GM12878 (cell line): ENCODE data around the gene UGT2B10. TPM values are rescaled to one million over a fixed set of nuclear protein-coding genes. Genes with fewer than 3 reads are reported as not detected.
"Not testable (repeated sequence)": the region's sequence is repeated elsewhere in the genome, so short reads cannot be mapped to it uniquely, and the experiment has no call there.

ENCODE experiments used
- ATAC-seq: fragments of 200-7000 bp; cut with Tn5 transposase; 3 replicates; pipeline ENCODE4 v1.9.1; 2020; ENCODE audit warnings: mild to moderate bottlenecking, moderate library complexity
- BruUV-seq: library from RNA; stranded (reverse); fragments of 400-500 nt; replicated peaks from 2 replicates; lab custom pipeline; 2021; lab: Mats Ljungman, UMichigan
- CTCF ChIA-PET: fragments of 300-600 bp; sonication (Branson Sonifier 250); formaldehyde crosslinking; extraction: SDS; loops from one replicate; lab custom pipeline; 2021; ENCODE audit warnings: inconsistent platforms; lab: Yijun Ruan, JAX
- POLR2A ChIA-PET: fragments of 350-600 bp; formaldehyde crosslinking; extraction: SDS; loops from one replicate; lab custom pipeline; 2021; ENCODE audit warnings: inconsistent platforms; lab: Charles Lee
- RAD21 ChIA-PET: fragments of 300-600 bp; sonication (Branson Sonifier 250); formaldehyde crosslinking; loops from one replicate; lab custom pipeline; 2023; ENCODE audit warnings: antibody characterized with exemption; ENCODE audit not compliant: unreplicated experiment; lab: Charles Lee
- SMC1A ChIA-PET: fragments of 300-600 bp; sonication (Branson Sonifier 250); formaldehyde crosslinking; loops from one replicate; lab custom pipeline; 2023; ENCODE audit not compliant: unreplicated experiment, uncharacterized antibody; lab: Charles Lee
- DNase-seq: peaks from one replicate; pipeline ENCODE4 v3.0.0-alpha.2; 2011; ENCODE audit warnings: low read depth, low spot score
- FAIRE-seq: peaks from 3 replicates; lab custom pipeline; 2011; peaks lifted over from hg19 to GRCh38; lab: Jason Lieb, UNC
- H2AFZ ChIP-seq: 2 replicates; pipeline ENCODE4 v1.6.0; 2011; ENCODE audit warnings: low read depth, low read length, control low read depth; ENCODE audit not compliant: control insufficient read depth
- H3K27ac ChIP-seq: 2 replicates; pipeline ENCODE4 v1.5.1; 2011; ENCODE audit warnings: control low read depth; ENCODE audit not compliant: control insufficient read depth, insufficient read depth
- H3K27me3 ChIP-seq, 2 experiments: replicated peaks in 1 of 2; 2 replicates each; pipeline versions ENCODE4 v1.6.0 to v1.6.1; 2011; ENCODE audit warnings: low read length in 1 of 2; ENCODE audit not compliant: control insufficient read depth in 2 of 2, insufficient read depth in 2 of 2
- H3K36me3 ChIP-seq, 2 experiments: 2 replicates each; pipeline ENCODE4 v1.5.1; 2011; ENCODE audit warnings: low read length in 1 of 2; ENCODE audit not compliant: control insufficient read depth in 2 of 2, insufficient read depth in 2 of 2
- H3K4me1 ChIP-seq: 2 replicates; pipeline ENCODE4 v1.6.1; 2011; ENCODE audit warnings: mild to moderate bottlenecking, low read length, moderate library complexity, mixed read lengths; ENCODE audit not compliant: control insufficient read depth, insufficient read depth
- H3K4me2 ChIP-seq: 2 replicates; pipeline ENCODE4 v1.6.0; 2011; ENCODE audit warnings: control low read depth; ENCODE audit not compliant: control insufficient read depth, insufficient read depth
- H3K4me3 ChIP-seq: fragments of 200-600 bp; sonication (generic); 2 replicates; pipeline ENCODE4 v1.5.1; 2016
- H3K79me2 ChIP-seq: 2 replicates; pipeline ENCODE4 v1.6.0; 2011; ENCODE audit warnings: low read length; ENCODE audit not compliant: control insufficient read depth, insufficient read depth
- H3K9ac ChIP-seq: 2 replicates; pipeline ENCODE4 v1.8.0; 2011; ENCODE audit warnings: low read length, control low read depth, mixed read lengths; ENCODE audit not compliant: control insufficient read depth, insufficient read depth
- H3K9me3 ChIP-seq: replicated peaks from 3 replicates; pipeline ENCODE4 v1.5.1; 2011; ENCODE audit warnings: mild to moderate bottlenecking, low read length; ENCODE audit not compliant: control insufficient read depth, insufficient read depth
- H4K20me1 ChIP-seq: 2 replicates; pipeline ENCODE4 v1.6.0; 2011; ENCODE audit not compliant: control insufficient read depth, insufficient read depth
- CBFB ChIP-seq: IDR thresholded peaks from 2 replicates; pipeline ENCODE4 v1.6.1; 2016; ENCODE audit warnings: antibody characterized with exemption, low read depth
- CEBPB ChIP-seq, 2 experiments: fragments of 150-350 bp in 1 of 2; IDR thresholded peaks; 2 replicates each; pipeline ENCODE4 v1.6.1; 2012 to 2014; ENCODE audit warnings: low read depth in 2 of 2, low read length in 2 of 2, borderline replicate concordance in 1 of 2, inconsistent platforms in 1 of 2
- MYC ChIP-seq: IDR thresholded peaks from 2 replicates; pipeline ENCODE4 v1.6.1; 2011; ENCODE audit warnings: mild to moderate bottlenecking, low read length, moderate library complexity, inconsistent platforms; ENCODE audit not compliant: insufficient read depth, insufficient replicate concordance, insufficient read length, severe bottlenecking
- NFIC ChIP-seq: IDR thresholded peaks from 2 replicates; pipeline ENCODE4 v1.6.1; 2012; ENCODE audit warnings: low read depth, mild to moderate bottlenecking, inconsistent platforms, low read length, moderate library complexity
- POLR2AphosphoS5 ChIP-seq: IDR thresholded peaks from 2 replicates; pipeline ENCODE4 v1.6.1; 2011; ENCODE audit warnings: mild to moderate bottlenecking, low read length, inconsistent platforms
- SMAD5 ChIP-seq: IDR thresholded peaks from 2 replicates; pipeline ENCODE4 v1.6.1; 2016; ENCODE audit warnings: antibody characterized with exemption, low read depth
- TARDBP ChIP-seq: IDR thresholded peaks from 2 replicates; pipeline ENCODE4 v1.6.1; 2016; ENCODE audit warnings: borderline replicate concordance
- TCF3 ChIP-seq: IDR thresholded peaks from 2 replicates; pipeline ENCODE4 v1.6.1; 2012; ENCODE audit warnings: low read depth, mild to moderate bottlenecking, low read length, borderline replicate concordance; ENCODE audit not compliant: insufficient read depth
- WGBS: methylation state at CpG from one replicate; pipeline ENCODE4 v1.1.6; 2016; ENCODE audit warnings: low lambda C conversion rate; ENCODE audit not compliant: insufficient replicate concordance, insufficient coverage; ENCODE audit errors: missing lambda C conversion rate; 5-methylcytosine and 5-hydroxymethylcytosine counted together
- in situ Hi-C: fragments of 300-500 bp; cut with MboI; formaldehyde crosslinking; loops from 9 replicates; pipeline ENCODE4 v1.14.3; 2018; ENCODE audit warnings: mixed read lengths
- intact Hi-C: fragments of 100-400 bp; cut with micrococcal nuclease; formaldehyde crosslinking; loops from one replicate; pipeline ENCODE4 v1.14.2; 2022; ENCODE audit not compliant: unreplicated experiment
- polyA plus RNA-seq, 11 experiments: library from polyadenylated mRNA; depleted of rRNA in 4 of 11; unstranded in 6 of 11; stranded (reverse) in 5 of 11; fragments of >200 nt; fragmentation: Nextera tagmentation in 4 of 11; fragmentation: Illumina TruSeq in 1 of 11; extraction: Ambion mirVana in 4 of 11; extraction: Trizol in 1 of 11; gene quantifications; 1 replicate in 1 of 11; 2 replicates in 10 of 11; pipeline versions ENCODE4 v1.2.1 to v1.2.3, GENCODE V29; 2011 to 2016; ENCODE audit warnings: inconsistent platforms in 2 of 11, missing spikeins in 2 of 11, low read depth in 1 of 11
- total RNA-seq, 4 experiments: library from RNA; depleted of rRNA in 3 of 4; stranded (reverse); fragments of >200 nt in 3 of 4; fragmentation: Illumina TruSeq in 1 of 4; extraction: Trizol in 1 of 4; gene quantifications; 2 replicates each; pipeline versions ENCODE4 v1.2.1 to v1.2.3, GENCODE V29; 2013 to 2021
- TF ChIP-seq, protein P1 (sequence below): fragments of 450-650 bp; IDR thresholded peaks from 2 replicates; pipeline ENCODE4 v1.6.1; 2017; ENCODE audit warnings: borderline replicate concordance

The UGT2B10 gene
- total and polyA plus RNA-seq, 10 of the 15 experiments (the other 5 are each of a cell fraction or from before 2014, with no cell fraction given): not detected

DNA sequence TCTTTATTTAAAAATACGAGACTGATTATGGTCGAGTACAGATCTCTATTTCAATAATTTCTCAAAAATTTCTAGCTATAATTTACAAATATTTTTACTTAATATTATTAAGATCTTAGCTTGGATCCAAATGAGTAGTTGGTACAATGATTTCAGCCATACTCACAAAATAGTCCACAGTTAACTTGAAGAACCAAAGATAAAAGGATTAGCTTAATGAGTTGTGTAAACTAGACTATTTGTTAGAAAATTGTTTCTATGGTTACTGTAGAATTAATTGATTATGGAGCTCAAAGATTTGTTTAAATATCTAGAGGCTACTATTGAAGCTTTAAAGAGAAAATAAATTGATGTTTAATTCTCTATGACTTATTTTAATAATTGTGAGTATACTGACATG lies 1.6 kb downstream of the UGT2B10 start:
- no peak overlapping the region for H3K9ac ChIP-seq
- no peaks in the 10 kb centered on the region for H3K36me3 ChIP-seq
- no peak overlapping the region for H3K27ac ChIP-seq
- POLR2A ChIA-PET: no interaction called here
- SMC1A ChIA-PET: interaction anchor here (1.1 kb wide), 2 partner anchors 36 to 69 kb away, joined by 3 read pairs; no protein-coding TSS in a partner anchor
- in situ Hi-C loops: no loop called here
- TF ChIP-seq, protein P1, sequence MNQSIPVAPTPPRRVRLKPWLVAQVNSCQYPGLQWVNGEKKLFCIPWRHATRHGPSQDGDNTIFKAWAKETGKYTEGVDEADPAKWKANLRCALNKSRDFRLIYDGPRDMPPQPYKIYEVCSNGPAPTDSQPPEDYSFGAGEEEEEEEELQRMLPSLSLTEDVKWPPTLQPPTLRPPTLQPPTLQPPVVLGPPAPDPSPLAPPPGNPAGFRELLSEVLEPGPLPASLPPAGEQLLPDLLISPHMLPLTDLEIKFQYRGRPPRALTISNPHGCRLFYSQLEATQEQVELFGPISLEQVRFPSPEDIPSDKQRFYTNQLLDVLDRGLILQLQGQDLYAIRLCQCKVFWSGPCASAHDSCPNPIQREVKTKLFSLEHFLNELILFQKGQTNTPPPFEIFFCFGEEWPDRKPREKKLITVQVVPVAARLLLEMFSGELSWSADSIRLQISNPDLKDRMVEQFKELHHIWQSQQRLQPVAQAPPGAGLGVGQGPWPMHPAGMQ: no peak
- TF ChIP-seq NFIC (no peak), TARDBP (no peak), POLR2AphosphoS5 (no peak), TCF3 (no peak), SMAD5 (no peak), MYC (no peak), CEBPB (IDR thresholded peaks at IDR 0.05; ENCODE audit: borderline replicate concordance in 1 of 2, low read depth in 2 of 2, low read length in 2 of 2) (no peak), CBFB (no peak)
- ATAC-seq: no peak
- no peaks in the 10 kb centered on the region for H4K20me1 ChIP-seq
- H3K4me1 ChIP-seq: no peaks in the 10 kb centered on the region
- no peaks in the 10 kb centered on the region for H3K9me3 ChIP-seq
- no peak overlapping the region for H3K4me3 ChIP-seq
- no peak overlapping the region for H2AFZ ChIP-seq
- H3K27me3 ChIP-seq: no peaks in the 10 kb centered on the region
- DNase-seq: no peak
- RAD21 ChIA-PET: no interaction called here
- CTCF ChIA-PET: interaction anchor here (1.1 kb wide), 1 partner anchor 22 kb away, joined by 4 read pairs; no protein-coding TSS in a partner anchor
- no peaks in the 10 kb centered on the region for H3K79me2 ChIP-seq
- FAIRE-seq: no peak
- intact Hi-C loops: no loop called here
- 0% methylated on average over 2 of the region's 2 CpGs for WGBS
- BruUV-seq: no TSS peak
- no peak overlapping the region for H3K4me2 ChIP-seq

DNA sequence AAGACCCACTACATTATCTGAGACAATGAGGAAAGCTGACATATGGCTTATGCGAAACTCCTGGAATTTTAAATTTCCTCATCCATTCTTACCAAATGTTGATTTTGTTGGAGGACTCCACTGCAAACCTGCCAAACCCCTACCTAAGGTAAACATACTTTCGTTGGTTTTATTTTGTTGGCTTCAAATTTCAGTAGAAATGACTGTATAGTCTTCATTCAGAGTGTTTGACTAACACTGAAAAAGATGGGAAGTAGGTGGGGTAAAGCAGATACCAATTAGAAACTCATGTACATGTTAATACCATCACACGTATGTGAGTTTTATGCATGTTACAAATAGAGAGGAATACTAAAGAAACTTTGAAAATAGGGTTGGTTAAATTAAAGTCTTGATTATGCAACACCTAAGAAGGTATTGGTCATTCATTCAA lies 2.3 kb downstream of the UGT2B10 start:
- H3K4me2 ChIP-seq, H3K27me3 ChIP-seq, FAIRE-seq, H3K36me3 ChIP-seq, H3K4me1 ChIP-seq, H3K79me2 ChIP-seq, DNase-seq, intact Hi-C loops, H4K20me1 ChIP-seq, H2AFZ ChIP-seq, H3K9ac ChIP-seq, in situ Hi-C loops, H3K9me3 ChIP-seq, H3K4me3 ChIP-seq, ATAC-seq, POLR2A ChIA-PET, H3K27ac ChIP-seq, RAD21 ChIA-PET, BruUV-seq: not testable (repeated sequence)
- CTCF ChIA-PET: interaction anchor here (1.1 kb wide), 1 partner anchor 22 kb away, joined by 4 read pairs; no protein-coding TSS in a partner anchor
- WGBS: 29% methylated on average over 3 of the region's 3 CpGs
- SMC1A ChIA-PET: interaction anchor here (1.1 kb wide), 2 partner anchors 35 to 70 kb away, joined by 3 read pairs; no protein-coding TSS in a partner anchor
